ENCODE measurements around the gene GLDC. TPM values are rescaled to one million over a fixed set of nuclear protein-coding genes. Genes with fewer than 3 reads are reported as not detected.

GLDC gene
- total RNA-seq, 1 experiment from 2014 or later, result 4.0 TPM

DNA sequence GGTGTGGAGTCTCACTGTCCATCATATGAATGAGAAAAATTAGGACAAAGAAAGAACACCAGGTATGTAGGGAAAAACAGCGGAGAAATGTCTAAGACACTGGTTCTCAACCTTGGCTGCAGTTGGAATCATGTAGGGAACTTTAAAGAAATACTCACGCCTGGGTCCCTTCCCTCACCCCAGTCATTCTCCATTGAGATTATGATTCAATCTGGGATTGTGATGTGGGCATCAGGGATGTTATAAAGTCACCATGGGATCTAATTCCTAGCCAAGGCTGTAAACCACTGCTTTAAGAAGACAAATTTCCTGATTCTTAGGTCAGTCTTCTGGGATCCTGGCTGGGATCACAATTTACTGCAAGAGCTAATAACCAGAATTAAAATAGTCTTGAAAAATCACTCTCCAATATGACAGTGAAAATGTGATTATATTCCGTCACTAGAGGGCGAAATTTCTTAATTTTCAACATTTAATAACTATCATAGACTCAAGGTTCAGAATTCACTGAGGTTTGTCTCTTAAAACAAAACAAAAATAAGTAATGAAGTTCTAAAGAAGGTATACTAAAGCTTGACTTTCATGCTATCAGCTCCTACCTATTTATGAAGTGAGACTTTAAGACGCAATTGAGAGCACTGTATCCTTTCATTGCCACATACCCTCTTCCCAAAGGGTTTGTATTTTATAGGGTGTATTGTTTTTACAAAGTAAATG, 60.5 kb downstream of the GLDC start:
- in situ Hi-C loops (cut with HindIII; ENCODE audit: low pct_unique_long_range_greater_than_20kb, low sequenced_read_pairs), result no loop called here
- ATAC-seq, result no peak
- intact Hi-C loops (cut with micrococcal nuclease; ENCODE audit: unreplicated experiment), result loop anchor here (5.0 kb wide), 2 partner anchors 82 to 152 kb away; no protein-coding TSS in a partner anchor
- TF ChIP-seq, protein P1, sequence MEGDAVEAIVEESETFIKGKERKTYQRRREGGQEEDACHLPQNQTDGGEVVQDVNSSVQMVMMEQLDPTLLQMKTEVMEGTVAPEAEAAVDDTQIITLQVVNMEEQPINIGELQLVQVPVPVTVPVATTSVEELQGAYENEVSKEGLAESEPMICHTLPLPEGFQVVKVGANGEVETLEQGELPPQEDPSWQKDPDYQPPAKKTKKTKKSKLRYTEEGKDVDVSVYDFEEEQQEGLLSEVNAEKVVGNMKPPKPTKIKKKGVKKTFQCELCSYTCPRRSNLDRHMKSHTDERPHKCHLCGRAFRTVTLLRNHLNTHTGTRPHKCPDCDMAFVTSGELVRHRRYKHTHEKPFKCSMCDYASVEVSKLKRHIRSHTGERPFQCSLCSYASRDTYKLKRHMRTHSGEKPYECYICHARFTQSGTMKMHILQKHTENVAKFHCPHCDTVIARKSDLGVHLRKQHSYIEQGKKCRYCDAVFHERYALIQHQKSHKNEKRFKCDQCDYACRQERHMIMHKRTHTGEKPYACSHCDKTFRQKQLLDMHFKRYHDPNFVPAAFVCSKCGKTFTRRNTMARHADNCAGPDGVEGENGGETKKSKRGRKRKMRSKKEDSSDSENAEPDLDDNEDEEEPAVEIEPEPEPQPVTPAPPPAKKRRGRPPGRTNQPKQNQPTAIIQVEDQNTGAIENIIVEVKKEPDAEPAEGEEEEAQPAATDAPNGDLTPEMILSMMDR (IDR thresholded peaks at IDR 0.05), result peak; percentile 23; the same call in 1 of the 2 replicates
- no peak for TF ChIP-seq REST (IDR thresholded peaks at IDR 0.05; ENCODE audit: insufficient read depth in 1 of 2, low read depth in 2 of 2, low read length in 1 of 2)
- BruUV-seq (replicated peaks), result no TSS peak
- CTCF ChIA-PET, result interaction anchor here (0.7 kb wide), 1 partner anchor 536 kb away, joined by 3 read pairs; no protein-coding TSS in a partner anchor
- Histone ChIP-seq H3K9me3 (ENCODE audit: control insufficient read depth, insufficient read depth, low read depth, low read length) (no peaks in the 10 kb centered on the region), H3K4me3 (ENCODE audit: low read depth in 2 of 2, low read length in 2 of 2) (no peak overlapping the region), H3K36me3 (ENCODE audit: control insufficient read depth, insufficient read depth, low read length) (no peaks in the 10 kb centered on the region), H3K4me1 (ENCODE audit: control insufficient read depth, insufficient read depth, low read length) (no peaks in the 10 kb centered on the region), H3K27me3 (ENCODE audit: control insufficient read depth, insufficient read depth, low read length) (no peaks in the 10 kb centered on the region), H3K27ac (ENCODE audit: low read length) (no peak overlapping the region)
- POLR2A ChIA-PET, result no interaction called here
- no peak for DNase-seq (ENCODE audit: low read depth, low spot score)

DNA sequence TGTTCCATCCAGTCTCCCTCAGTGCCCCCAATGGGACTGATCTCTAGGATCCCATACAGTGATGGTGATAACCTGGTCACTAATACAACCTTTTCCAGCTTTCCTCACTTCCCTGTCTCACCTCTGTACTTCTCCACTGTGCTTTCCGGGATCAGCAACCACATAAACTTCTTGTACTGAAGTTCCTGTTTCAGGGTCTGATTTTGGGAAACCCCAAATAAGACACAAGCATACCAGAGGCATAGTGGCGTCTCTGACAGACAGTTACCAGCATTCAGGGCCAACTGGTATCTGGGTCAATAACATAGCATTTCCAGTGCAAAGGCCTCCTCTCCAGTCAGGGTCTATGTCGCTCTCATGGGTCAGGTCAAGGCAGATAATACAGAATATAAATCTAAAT, 64.3 kb downstream of the GLDC start:
- intact Hi-C loops (cut with micrococcal nuclease; ENCODE audit: unreplicated experiment) (no loop called here), in situ Hi-C loops (cut with HindIII; ENCODE audit: low pct_unique_long_range_greater_than_20kb, low sequenced_read_pairs) (no loop called here)
- no peak for ATAC-seq
- Histone ChIP-seq H3K4me1 (ENCODE audit: control insufficient read depth, insufficient read depth, low read length) (no peaks in the 10 kb centered on the region), H3K27ac (ENCODE audit: low read length) (no peak overlapping the region), H3K27me3 (ENCODE audit: control insufficient read depth, insufficient read depth, low read length) (no peaks in the 10 kb centered on the region), H3K36me3 (ENCODE audit: control insufficient read depth, insufficient read depth, low read length) (no peaks in the 10 kb centered on the region), H3K9me3 (ENCODE audit: control insufficient read depth, insufficient read depth, low read depth, low read length) (no peaks in the 10 kb centered on the region), H3K4me3 (ENCODE audit: low read depth in 2 of 2, low read length in 2 of 2) (no peak overlapping the region)
- DNase-seq (ENCODE audit: low read depth, low spot score), result no peak
- ChIA-PET POLR2A (no interaction called here), CTCF (no interaction called here)
- BruUV-seq (replicated peaks), result no TSS peak
- no peak for TF ChIP-seq REST (IDR thresholded peaks at IDR 0.05; ENCODE audit: insufficient read depth in 1 of 2, low read depth in 2 of 2, low read length in 1 of 2)
- no peak for TF ChIP-seq TCF7L2 (IDR thresholded peaks at IDR 0.05; ENCODE audit: low read depth, low read length)
- TF ChIP-seq, protein P1 (IDR thresholded peaks at IDR 0.05), result no peak
- no peak for TF ChIP-seq SIN3A (IDR thresholded peaks at IDR 0.05; ENCODE audit: borderline replicate concordance, insufficient read depth, low read depth, low read length)
- TF ChIP-seq POLR2AphosphoS5 (IDR thresholded peaks at IDR 0.05; ENCODE audit: low read depth, low read length), result no peak

Data from Panc1 (cell line).